GM19463 (cell line): ENCODE measurements around the gene PGM2.

Source experiments
- ATAC-seq: cut with Tn5 transposase; IDR thresholded peaks from one replicate; pipeline ENCODE4 v1.9.1; 2021; ENCODE audit warnings: mild to moderate bottlenecking, moderate library complexity; ENCODE audit not compliant: unreplicated experiment

Gene PGM2

GRCh38 chr4:37896206-37896860, 69.8 kb downstream of the PGM2 start:
- ATAC-seq: no peak

DNA sequence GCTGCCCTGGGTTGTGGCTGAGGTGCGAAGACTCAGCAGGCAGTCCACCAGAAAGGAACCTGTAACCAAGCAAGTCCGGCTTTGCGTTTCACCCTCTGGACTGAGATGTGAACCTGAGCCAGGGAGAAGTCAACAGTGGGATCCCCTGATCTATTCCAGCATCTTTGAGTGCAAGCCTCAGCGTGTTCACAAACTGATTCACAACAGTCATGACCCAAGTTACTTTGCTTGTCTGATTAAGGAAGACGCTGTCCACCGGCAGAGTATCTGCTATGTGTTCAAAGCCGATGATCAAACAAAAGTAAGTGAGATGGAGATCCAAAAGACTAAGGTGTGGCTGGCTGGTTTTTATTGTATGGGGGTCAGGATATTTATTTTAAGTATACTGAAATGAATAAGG, 75.7 kb downstream of the PGM2 start:
- ATAC-seq: no peak

DNA sequence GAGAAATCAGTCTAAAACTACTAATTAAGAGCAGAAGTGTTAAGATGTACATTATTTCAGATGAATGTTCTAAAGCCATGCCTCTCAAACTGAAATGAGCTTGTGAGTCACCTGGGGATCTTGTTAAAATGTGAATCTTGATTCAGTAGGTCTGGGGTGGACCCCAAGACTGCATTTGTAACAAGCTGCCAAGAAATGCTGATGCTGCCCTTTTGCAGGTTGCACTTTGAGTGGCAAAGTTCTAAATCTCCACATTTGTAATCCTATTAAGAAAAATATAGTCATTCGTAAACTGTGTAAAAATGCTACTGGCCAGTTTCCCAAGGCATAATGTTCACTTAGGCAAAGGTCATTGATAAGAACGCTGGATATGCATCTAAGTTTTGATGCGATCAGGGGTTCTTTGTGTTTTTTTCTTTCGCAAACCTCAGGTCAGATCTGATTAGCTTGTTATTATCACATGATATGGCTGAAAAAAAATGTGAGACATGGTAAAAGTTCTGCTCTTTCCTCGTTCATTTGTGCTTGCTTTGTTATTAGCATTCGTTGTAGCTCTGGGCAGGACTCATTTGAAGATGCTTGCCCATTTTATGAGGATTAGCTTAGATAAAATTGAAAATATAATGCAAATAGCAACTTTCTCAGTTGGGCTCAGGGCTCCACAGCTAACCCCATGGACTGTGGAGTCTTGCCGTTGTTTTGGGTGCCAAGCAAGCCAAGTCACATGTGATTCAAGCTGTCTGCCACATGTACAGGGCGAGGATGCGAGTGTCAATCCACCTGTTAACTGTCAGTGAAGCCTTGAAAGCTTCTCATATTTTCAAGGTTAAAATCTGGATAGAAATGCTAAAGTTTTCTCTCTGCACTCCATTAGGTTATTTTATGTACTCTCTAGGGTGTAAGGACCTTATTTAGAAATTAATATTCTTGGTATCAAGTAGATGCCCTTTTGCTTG, 76.5 kb downstream of the PGM2 start:
- no peak for ATAC-seq

- no peak for ATAC-seq
Measured at GRCh38 chr4:37903901-37904300, 77.4 kb downstream of the PGM2 start.

DNA sequence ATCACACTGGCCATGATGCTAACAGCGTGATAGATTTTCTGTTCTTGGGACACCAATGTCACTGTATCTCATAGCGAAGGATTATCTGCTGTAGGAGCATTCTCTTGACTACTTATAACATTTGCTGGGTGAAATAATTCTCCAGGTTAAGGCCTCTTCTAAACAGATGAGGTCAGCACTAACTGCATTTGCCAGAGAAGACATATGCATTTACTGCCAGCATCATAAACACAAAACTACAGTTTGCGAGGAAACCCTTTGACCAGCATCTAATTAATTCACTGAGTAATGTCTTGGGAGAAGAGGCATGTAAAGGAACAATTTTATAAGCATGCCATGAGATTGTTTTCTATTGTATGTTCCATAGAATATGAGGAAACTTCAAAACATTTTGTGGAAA, 78.3 kb downstream of the PGM2 start:
- ATAC-seq: no peak

GRCh38 chr4:37905533-37906169, 79.2 kb downstream of the PGM2 start:
- no peak for ATAC-seq

- ATAC-seq: no peak
Measured at GRCh38 chr4:37908488-37909331, 82.2 kb downstream of the PGM2 start.

- no peak for ATAC-seq
Measured at GRCh38 chr4:37909332-37910090, 83.0 kb downstream of the PGM2 start.

DNA sequence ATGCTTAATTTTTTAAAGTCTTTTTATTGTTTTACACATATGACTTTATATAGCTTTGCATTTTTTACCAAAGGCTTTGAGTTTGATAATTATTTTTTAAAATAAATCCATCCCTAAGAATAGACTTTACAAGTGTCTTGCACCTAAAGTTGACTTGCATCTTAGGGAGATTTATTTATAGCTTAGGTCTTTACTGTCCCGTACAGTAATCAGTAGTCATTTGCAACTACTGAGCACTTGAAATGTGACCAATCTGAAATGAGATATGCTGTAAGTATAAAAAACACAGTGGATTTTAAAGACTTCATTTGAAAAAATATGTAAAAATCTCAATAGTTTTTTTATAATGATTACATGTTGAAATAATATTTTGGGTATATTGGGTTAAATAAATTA, 83.6 kb downstream of the PGM2 start:
- no peak for ATAC-seq
